GM12891 (cell line): ENCODE measurements around the gene COL6A3.

Source experiments
- DNase-seq: peaks from one replicate; pipeline ENCODE4 v3.0.0; 2011; ENCODE audit warnings: low spot score; ENCODE audit not compliant: insufficient read length
- FAIRE-seq: peaks from 2 replicates; lab custom pipeline; 2011; peaks lifted over from hg19 to GRCh38; lab: Jason Lieb, UNC
- PAX5 ChIP-seq: IDR thresholded peaks from 2 replicates; pipeline ENCODE4 v1.6.1; 2011; ENCODE audit warnings: low read length, moderate library complexity, mild to moderate bottlenecking; ENCODE audit not compliant: insufficient read depth, severe bottlenecking
- POLR2A ChIP-seq: IDR thresholded peaks from 2 replicates; pipeline ENCODE4 v1.6.1; 2011; ENCODE audit warnings: low read depth, low read length, control low read depth
- POLR2AphosphoS5 ChIP-seq: IDR thresholded peaks from 2 replicates; pipeline ENCODE4 v1.6.1; 2011; ENCODE audit warnings: low read depth, low read length, control low read depth
- POU2F2 ChIP-seq: IDR thresholded peaks from 2 replicates; pipeline ENCODE4 v1.6.1; 2011; ENCODE audit warnings: low read depth, mild to moderate bottlenecking, control low read depth, low read length, moderate library complexity
- SPI1 ChIP-seq: IDR thresholded peaks from 2 replicates; pipeline ENCODE4 v1.6.1; 2011; ENCODE audit warnings: low read depth, low read length, control low read depth
- TAF1 ChIP-seq: IDR thresholded peaks from 2 replicates; pipeline ENCODE4 v1.6.1; 2011; ENCODE audit warnings: low read depth, low read length, control low read depth

COL6A3 gene

DNA sequence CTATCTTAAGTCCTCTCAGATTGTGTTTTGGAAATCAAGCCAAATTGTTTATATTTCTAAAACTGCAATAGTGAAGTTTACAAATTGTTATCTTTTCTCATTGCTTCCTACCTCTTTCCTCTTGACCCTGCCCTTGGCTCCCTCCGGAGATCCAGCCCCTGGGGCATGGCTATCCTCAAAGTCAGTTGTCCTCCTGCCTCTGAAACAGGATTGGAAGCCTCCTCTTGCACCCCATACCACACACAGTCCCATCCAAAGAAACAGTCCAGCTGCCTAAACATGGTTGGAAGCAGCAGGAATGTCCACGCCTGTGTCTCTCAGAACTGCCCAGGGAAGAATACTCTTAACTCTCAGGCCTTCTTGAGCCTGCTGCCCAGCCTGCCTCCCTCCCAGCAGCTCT lies 30.1 kb upstream of the COL6A3 start:
- no peak for DNase-seq
- FAIRE-seq = no peak
- TF ChIP-seq TAF1 (no peak), POLR2AphosphoS5 (no peak), SPI1 (no peak), POLR2A (no peak), POU2F2 (no peak), PAX5 (no peak)

DNA sequence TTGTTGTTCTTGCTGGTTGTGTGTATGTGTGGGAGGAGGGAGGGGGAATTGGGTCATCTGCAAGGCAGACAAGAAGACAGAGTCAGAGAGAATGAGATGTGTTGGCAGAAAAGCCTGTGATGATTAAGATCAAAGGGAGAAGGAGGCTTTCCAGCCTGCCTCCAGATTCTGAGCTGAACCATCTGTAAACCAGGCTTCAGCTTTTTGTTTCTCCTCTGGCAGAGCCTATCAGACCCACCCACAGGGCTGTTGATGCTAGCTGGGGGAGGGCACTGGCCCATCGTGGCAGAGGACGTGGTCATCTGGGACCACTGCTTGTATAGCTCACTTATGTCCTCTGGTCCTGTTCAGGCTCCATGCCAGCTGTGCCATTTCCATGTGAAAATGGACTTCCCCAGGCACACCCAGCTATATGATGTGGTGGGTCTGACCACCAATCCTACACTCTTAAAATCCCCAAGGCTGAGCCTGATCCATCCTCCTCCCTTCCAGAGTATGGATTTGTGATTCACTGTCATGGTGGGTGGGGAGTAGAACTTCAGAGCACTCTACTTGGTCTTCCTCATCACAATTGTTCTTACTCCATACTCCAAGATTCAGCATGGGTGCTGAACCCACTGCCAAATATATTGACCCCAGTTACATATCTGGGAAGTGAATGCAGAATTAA lies 27.8 kb upstream of the COL6A3 start:
- no peak for FAIRE-seq
- TF ChIP-seq POLR2AphosphoS5 = no peak
- TF ChIP-seq TAF1 = no peak
- TF ChIP-seq SPI1 = no peak
- TF ChIP-seq POU2F2 = no peak
- no peak for TF ChIP-seq PAX5
- TF ChIP-seq POLR2A = no peak
- DNase-seq = no peak

DNA sequence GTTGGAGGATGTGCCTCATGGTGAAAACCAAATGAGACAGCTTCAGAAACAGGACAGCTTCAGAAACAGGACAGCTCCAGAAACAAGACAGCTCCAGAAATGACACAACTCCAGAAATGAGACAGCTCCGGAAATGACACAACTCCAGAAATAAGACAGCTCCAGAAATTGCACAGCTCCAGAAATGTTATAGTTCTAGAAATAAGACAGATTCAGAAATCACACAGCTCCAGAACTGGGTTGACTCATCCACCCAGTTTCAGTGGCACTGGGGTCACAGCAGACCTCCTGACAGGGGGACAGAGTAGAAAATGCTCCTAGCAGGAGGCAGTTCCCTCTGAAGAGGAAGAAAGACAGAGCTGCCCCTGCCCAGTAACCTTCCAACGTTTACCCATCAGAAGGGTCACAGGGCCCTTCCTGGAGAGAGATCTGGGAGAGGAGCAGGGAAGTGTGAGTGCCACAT lies 26.9 kb upstream of the COL6A3 start:
- no peak for DNase-seq
- FAIRE-seq = no peak
- TF ChIP-seq POU2F2 = no peak

DNA sequence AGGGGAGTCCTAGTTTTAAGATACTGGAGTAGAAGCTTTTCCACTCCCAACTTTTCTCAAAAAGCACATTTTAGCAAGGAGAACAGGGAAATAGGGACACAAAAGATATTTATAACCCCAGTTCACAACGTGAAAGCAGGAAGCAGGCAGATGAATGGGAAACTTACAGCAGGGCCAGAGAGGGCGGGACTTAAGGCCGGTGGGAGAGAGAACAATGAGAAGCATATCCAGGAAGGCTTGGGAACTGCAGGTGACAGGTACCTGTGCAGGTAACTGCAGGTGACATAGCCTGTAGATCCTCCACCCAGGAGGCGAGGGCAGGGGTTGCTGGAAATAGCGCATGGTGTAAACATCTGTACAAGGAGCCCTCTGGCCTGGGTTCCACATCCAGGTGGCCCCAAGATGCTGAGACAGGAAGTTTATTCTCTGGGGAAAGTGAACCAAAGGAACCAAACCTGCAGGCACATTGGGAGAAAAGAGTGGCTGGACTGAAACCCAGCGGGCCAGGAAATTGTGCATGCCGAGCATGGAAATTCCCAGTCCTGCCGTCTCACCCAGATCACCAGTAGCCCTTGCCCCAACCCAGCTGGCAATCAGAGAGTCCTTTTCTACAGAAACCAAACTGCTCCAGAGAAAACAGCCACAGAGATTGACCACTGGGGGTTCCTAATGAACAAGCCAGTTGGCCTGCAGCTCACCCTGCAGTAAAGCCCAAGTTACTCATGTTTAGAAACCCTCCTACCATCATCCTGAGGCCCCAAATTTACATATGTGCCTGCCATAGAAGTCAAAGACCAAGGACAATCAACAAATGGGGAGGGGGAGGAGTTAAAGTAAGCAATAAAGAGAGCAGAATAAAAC lies 24.3 kb upstream of the COL6A3 start:
- DNase-seq (no peak), FAIRE-seq (no peak)
- TF ChIP-seq POU2F2 (no peak), POLR2A (no peak), POLR2AphosphoS5 (no peak), PAX5 (no peak)

DNA sequence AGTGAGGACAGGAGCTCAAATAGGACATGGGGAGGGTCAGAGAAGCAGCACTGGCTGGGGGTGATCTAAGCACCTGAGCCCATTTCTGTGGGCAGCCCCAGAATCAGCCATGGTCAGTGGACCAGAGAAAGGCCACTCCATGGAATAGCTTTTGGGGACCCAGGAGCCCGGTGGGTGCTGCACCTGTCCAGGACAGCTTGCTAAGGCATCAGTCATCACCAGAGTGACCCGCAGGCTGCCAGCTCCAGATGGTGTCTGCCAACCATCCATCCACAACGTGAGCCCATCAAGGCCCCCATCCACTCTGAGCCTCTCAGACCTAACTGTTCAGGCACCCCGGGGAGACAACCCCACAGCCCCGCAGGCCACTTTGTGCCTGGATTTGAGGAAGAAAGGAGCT lies 23.6 kb upstream of the COL6A3 start:
- FAIRE-seq = no peak
- no peak for DNase-seq
- no peak for TF ChIP-seq PAX5
- no peak for TF ChIP-seq SPI1
- no peak for TF ChIP-seq POLR2A
- no peak for TF ChIP-seq POU2F2
- no peak for TF ChIP-seq TAF1
- no peak for TF ChIP-seq POLR2AphosphoS5

DNA sequence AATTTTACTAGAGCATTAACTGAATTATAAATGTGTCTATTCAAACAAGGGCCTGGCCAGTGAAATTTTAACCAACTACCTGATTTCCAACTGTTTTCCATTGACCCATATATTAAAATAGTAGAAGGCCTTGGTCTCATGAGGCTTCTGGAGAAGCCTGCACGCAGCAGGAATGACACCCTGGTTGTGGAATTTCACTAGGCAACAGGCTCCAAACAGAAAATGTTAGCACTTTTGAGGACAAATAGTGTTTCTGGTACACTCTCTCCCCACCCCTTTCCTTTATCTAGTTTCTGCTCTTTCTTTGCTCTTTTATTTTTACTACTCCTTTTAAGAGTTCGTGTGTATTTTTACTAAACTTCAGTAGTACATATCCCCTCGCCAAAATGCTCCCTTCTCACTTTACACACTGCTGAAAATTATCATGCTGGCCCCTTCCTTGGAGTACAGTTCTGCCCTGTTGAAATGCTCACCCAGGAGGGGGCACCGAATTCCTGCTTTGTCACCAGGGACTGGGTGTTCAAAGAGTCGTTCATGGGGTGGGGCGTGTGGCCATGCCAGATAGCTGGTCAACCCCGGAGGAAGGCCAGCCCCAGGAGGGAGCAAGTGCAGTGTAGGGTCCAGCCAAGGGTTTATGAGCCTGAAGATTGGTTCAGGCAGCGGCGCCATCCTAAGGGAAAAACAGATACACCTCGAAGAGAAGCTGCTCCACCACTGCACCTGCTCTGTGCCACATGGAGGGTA lies 22.1 kb upstream of the COL6A3 start:
- TF ChIP-seq TAF1 (no peak), POU2F2 (no peak), SPI1 (no peak)

DNA sequence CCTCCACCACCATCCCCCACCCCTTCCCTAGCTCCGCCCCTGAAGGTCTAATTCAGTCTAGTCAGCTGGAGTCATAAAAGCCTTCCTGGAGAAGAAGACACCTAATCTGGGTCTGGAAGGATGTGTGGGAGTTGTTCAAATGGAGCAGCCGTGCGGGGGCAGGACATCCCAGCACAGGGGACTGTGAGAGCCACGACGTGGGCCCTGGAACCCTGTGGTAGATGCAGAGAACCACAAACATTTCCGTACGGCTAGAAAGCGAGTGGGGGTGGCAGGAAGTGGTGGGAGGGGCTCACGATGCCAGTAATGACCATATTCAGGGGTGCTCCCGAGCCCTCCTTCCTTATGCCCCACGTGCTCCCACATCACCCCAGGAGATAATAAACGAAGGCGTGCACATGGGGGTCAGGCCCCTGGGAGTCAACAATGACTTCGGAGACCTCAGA lies 20.9 kb upstream of the COL6A3 start:
- no peak for DNase-seq
- FAIRE-seq = no peak
- TF ChIP-seq TAF1 (no peak), POLR2AphosphoS5 (no peak), POU2F2 (no peak), POLR2A (no peak), PAX5 (no peak), SPI1 (no peak)

More for the DNA sequence above, 22.1 kb upstream of the COL6A3 start:
- no peak for DNase-seq
- no peak for FAIRE-seq

DNA sequence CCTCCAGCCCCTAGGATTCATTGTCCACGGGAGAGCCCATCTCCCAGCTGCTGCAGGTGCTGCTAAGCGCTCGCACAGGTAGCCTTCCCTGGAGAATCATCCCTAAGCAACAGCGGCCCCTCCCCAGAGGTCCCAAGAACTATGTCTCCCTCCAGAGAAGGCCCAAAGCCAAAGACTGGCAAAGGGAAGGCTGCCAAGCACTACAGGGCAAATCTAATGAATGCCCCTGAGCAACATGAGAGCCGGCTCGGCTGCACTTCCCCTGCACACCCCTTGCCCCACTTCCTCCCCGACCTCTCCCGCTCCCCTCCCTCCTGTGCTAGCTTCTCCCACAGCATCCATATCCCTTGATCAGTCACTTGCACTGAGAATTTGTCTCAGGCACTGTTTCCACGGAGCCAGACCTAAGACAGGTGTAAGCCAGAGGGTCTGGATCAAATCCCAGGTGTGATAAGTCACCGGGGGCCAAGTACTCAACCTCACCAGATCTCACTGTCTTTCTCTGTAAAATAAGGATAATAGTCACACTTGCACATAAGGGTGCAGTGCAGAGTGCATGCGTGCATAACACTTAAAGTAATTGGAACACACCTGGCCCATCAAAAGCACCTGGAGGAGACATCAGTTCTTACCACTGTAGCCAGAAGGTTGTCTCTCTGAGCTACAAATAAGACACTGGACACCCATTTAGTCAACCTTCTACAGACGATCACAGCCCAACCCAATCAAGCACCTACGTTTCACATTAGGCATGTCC lies 20.1 kb upstream of the COL6A3 start:
- no peak for DNase-seq
- TF ChIP-seq POLR2AphosphoS5 (no peak), POU2F2 (no peak), SPI1 (no peak), PAX5 (no peak), TAF1 (no peak), POLR2A (no peak)

More for the DNA sequence above, 20.1 kb upstream of the COL6A3 start:
- no peak for FAIRE-seq
